WI38 (cell line): ENCODE data around the gene PIH1D1.

Experiments used
- H3K4me3 ChIP-seq: 2 replicates; pipeline ENCODE4 v1.5.1; 2011; ENCODE audit warnings: low read depth, mild to moderate bottlenecking, control low read depth, low read length
- CTCF ChIP-seq: IDR thresholded peaks from 2 replicates; pipeline ENCODE4 v1.5.1; 2012; ENCODE audit warnings: low read depth, mild to moderate bottlenecking, control low read depth, low read length

The PIH1D1 gene

GRCh38 chr19:49488046-49488862, 36.6 kb upstream of the PIH1D1 start:
- TF ChIP-seq CTCF: no peak
- peak overlapping the region; percentile 90 for H3K4me3 ChIP-seq

GRCh38 chr19:49487277-49488045, 35.8 kb upstream of the PIH1D1 start, which contains the start of gene RPL13A:
Gene RPL13A, plus strand, starts transcription at chr19:49487608. Its CDS starts 22 bp downstream, at chr19:49487630.
- peak within 1 kb of the TSS; percentile 90 for H3K4me3 ChIP-seq
- no peak for TF ChIP-seq CTCF

- no peak overlapping the region for H3K4me3 ChIP-seq
- no peak for TF ChIP-seq CTCF
Observed at GRCh38 chr19:49486710-49487276, 35.2 kb upstream of the PIH1D1 start.

- TF ChIP-seq CTCF: no peak
- no peak overlapping the region for H3K4me3 ChIP-seq
Observed at GRCh38 chr19:49486232-49486631, 34.6 kb upstream of the PIH1D1 start.

- TF ChIP-seq CTCF: no peak
- H3K4me3 ChIP-seq: no peak overlapping the region
Observed at GRCh38 chr19:49481020-49481683, 29.5 kb upstream of the PIH1D1 start.

- TF ChIP-seq CTCF: no peak
Observed at GRCh38 chr19:49479975-49480628, 28.5 kb upstream of the PIH1D1 start.

More at GRCh38 chr19:49479975-49480628, 28.5 kb upstream of the PIH1D1 start:
- no peak overlapping the region for H3K4me3 ChIP-seq
